ENCODE data around the gene SCN2B.
"Not testable (repeated sequence)": the region's sequence is repeated elsewhere in the genome, so short reads cannot be mapped to it uniquely, and the experiment has no call there.

DNA sequence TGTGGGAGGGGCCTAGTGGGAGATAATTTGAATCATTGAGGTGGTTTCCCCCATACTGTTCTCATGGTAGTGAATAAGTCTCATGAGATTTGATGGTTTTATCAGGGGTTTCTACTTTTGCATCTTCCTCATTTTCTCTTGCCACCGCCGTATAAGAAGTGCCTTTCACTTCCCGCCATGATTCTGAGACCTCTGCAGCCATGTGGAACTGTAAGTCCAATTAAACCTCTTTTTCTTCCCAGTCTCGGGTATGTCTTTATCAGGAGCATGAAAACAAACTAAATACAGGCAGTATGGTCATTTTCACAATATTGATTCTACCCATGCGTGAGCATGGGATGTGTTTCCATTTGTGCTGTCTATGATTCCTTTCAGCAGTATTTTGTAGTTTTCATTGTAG, 16.4 kb upstream of the SCN2B start:
- not testable (repeated sequence) for TF ChIP-seq ZNF274 (IDR thresholded peaks at IDR 0.05; ENCODE audit: low read depth, low read length); SUZ12 (IDR thresholded peaks at IDR 0.05; ENCODE audit: extremely low read depth, insufficient read depth, insufficient read length)
